Liver (tissue), 9 donors: ENCODE measurements around the gene KMT2E. TPM values are rescaled to one million over a fixed set of nuclear protein-coding genes. Genes with fewer than 3 reads are reported as not detected.

Source experiments
- DNase-seq: peaks from one replicate; pipeline ENCODE4 v3.0.0-alpha.2; 2017; ENCODE audit warnings: low spot score
- H3K27ac ChIP-seq, 2 donors: one replicate each; pipeline ENCODE4 v1.7.0; 2013; ENCODE audit warnings: inconsistent platforms in 2 of 2, low read length in 2 of 2, control low read depth in 1 of 2, low read depth in 1 of 2, mild to moderate bottlenecking in 1 of 2
- H3K27me3 ChIP-seq, 4 donors: one replicate each; pipeline versions ENCODE4 v1.6.1 to v1.7.0; 2013; ENCODE audit warnings: low read length in 3 of 4, inconsistent platforms in 1 of 4, mild to moderate bottlenecking in 1 of 4, moderate library complexity in 1 of 4; ENCODE audit not compliant: control insufficient read depth in 4 of 4, insufficient read depth in 4 of 4
- H3K36me3 ChIP-seq, 4 donors: one replicate each; pipeline versions ENCODE4 v1.6.1 to v1.7.0; 2013; ENCODE audit warnings: low read length in 3 of 4, mild to moderate bottlenecking in 3 of 4, low read depth in 1 of 4, moderate library complexity in 1 of 4; ENCODE audit not compliant: control insufficient read depth in 4 of 4, insufficient read depth in 3 of 4
- H3K4me1 ChIP-seq, 4 donors: one replicate each; pipeline versions ENCODE4 v1.6.1 to v1.7.0; 2013; ENCODE audit warnings: low read length in 3 of 4, mild to moderate bottlenecking in 3 of 4, moderate library complexity in 1 of 4; ENCODE audit not compliant: control insufficient read depth in 4 of 4, insufficient read depth in 4 of 4
- H3K4me3 ChIP-seq, 3 donors: one replicate each; pipeline versions ENCODE4 v1.6.1 to v1.7.0; 2013; ENCODE audit warnings: low read length in 3 of 3, control low read depth in 1 of 3, low read depth in 1 of 3, mild to moderate bottlenecking in 1 of 3
- H3K9ac ChIP-seq, 2 donors: one replicate each; pipeline ENCODE4 v1.7.0; 2013; ENCODE audit warnings: low read length in 2 of 2, mild to moderate bottlenecking in 2 of 2, moderate library complexity in 2 of 2, control low read depth in 1 of 2, low read depth in 1 of 2
- H3K9me3 ChIP-seq, 4 donors: one replicate each; pipeline versions ENCODE4 v1.6.1 to v1.7.0; 2013; ENCODE audit warnings: low read length in 3 of 4; ENCODE audit not compliant: control insufficient read depth in 4 of 4
- CTCF ChIP-seq: fragments of 150-350 bp; IDR thresholded peaks from 2 replicates; pipeline ENCODE4 v1.5.1; 2017; ENCODE audit warnings: improper control_type of control experiment, low read depth, low read length; ENCODE audit not compliant: missing input control
- EGR1 ChIP-seq, 2 donors: IDR thresholded peaks; 2 replicates each; pipeline ENCODE4 v1.6.1; 2016 to 2018; ENCODE audit warnings: antibody characterized with exemption in 2 of 2, low read depth in 2 of 2
- FOXA1 ChIP-seq: IDR thresholded peaks from 2 replicates; pipeline ENCODE4 v1.6.1; 2016; ENCODE audit warnings: antibody characterized with exemption
- FOXA2 ChIP-seq: IDR thresholded peaks from 2 replicates; pipeline ENCODE4 v1.6.1; 2016; ENCODE audit warnings: antibody characterized with exemption
- GABPA ChIP-seq, 2 donors: IDR thresholded peaks in 1 of 2; conservative IDR thresholded peaks in 1 of 2; 2 replicates each; pipeline ENCODE4 v1.6.1; 2016; ENCODE audit warnings: antibody characterized with exemption in 2 of 2, mild to moderate bottlenecking in 1 of 2, moderate library complexity in 1 of 2
- HNF4A ChIP-seq, 2 donors: conservative IDR thresholded peaks; 2 replicates each; pipeline ENCODE4 v1.6.1; 2016; ENCODE audit warnings: antibody characterized with exemption in 2 of 2, mild to moderate bottlenecking in 2 of 2
- HNF4G ChIP-seq: IDR thresholded peaks from 2 replicates; pipeline ENCODE4 v1.6.1; 2016; ENCODE audit warnings: antibody characterized with exemption
- JUND ChIP-seq, 2 donors: IDR thresholded peaks; 2 replicates each; pipeline ENCODE4 v1.6.1; 2016; ENCODE audit warnings: antibody characterized with exemption in 2 of 2
- MAX ChIP-seq: IDR thresholded peaks from 2 replicates; pipeline ENCODE4 v1.6.1; 2016; ENCODE audit warnings: antibody characterized with exemption
- NR2F2 ChIP-seq: IDR thresholded peaks from 2 replicates; pipeline ENCODE4 v1.6.1; 2016; ENCODE audit warnings: antibody characterized with exemption
- RAD21 ChIP-seq, 2 donors: IDR thresholded peaks; 2 replicates each; pipeline ENCODE4 v1.6.1; 2016; ENCODE audit warnings: antibody characterized with exemption in 2 of 2, mild to moderate bottlenecking in 2 of 2
- RXRA ChIP-seq, 2 donors: IDR thresholded peaks; 2 replicates each; pipeline ENCODE4 v1.6.1; 2017 to 2018; ENCODE audit warnings: antibody characterized with exemption in 2 of 2, mild to moderate bottlenecking in 1 of 2
- SP1 ChIP-seq: IDR thresholded peaks from 2 replicates; pipeline ENCODE4 v1.6.1; 2018; ENCODE audit warnings: antibody characterized with exemption, mild to moderate bottlenecking
- TAF1 ChIP-seq: conservative IDR thresholded peaks from 2 replicates; pipeline ENCODE4 v1.6.1; 2016; ENCODE audit warnings: antibody characterized with exemption, mild to moderate bottlenecking
- YY1 ChIP-seq: IDR thresholded peaks from 2 replicates; pipeline ENCODE4 v1.6.1; 2016; ENCODE audit warnings: antibody characterized with exemption, mild to moderate bottlenecking
- ZBTB33 ChIP-seq: IDR thresholded peaks from 2 replicates; pipeline ENCODE4 v1.6.1; 2016; ENCODE audit warnings: antibody characterized with exemption
- WGBS: extraction: QIAGEN DNeasy Blood & Tissue Kit; methylation state at CpG from one replicate; pipeline ENCODE4 v1.1.7; 2013; 5-methylcytosine and 5-hydroxymethylcytosine counted together
- polyA plus RNA-seq, 2 donors: library from polyadenylated mRNA; stranded (reverse) in 1 of 2; unstranded in 1 of 2; fragments of 200-250 nt in 1 of 2; fragments of >200 nt in 1 of 2; fragmentation: Nextera tagmentation in 1 of 2; extraction: Ambion mirVana in 1 of 2; gene quantifications; one replicate each; pipeline versions ENCODE4 v1.2.1 to v1.2.3, GENCODE V29; 2013 to 2015
- total RNA-seq, 2 donors: library from RNA; depleted of rRNA; stranded (reverse); fragments of >200 nt; gene quantifications; one replicate each; pipeline ENCODE4 v1.2.3, GENCODE V29; 2014
- TF ChIP-seq, protein P1 (sequence below): IDR thresholded peaks from 2 replicates; pipeline ENCODE4 v1.6.1; 2016; ENCODE audit warnings: antibody characterized with exemption
- donor health status: healthy.
- donor health status: healthy.
- donor health status: healthy.
- donor health status: healthy.
- donor health status: healthy.

Gene KMT2E
- total and polyA plus RNA-seq, 4 donors, result 7.1 to 55.6 (median 42.4) TPM

DNA sequence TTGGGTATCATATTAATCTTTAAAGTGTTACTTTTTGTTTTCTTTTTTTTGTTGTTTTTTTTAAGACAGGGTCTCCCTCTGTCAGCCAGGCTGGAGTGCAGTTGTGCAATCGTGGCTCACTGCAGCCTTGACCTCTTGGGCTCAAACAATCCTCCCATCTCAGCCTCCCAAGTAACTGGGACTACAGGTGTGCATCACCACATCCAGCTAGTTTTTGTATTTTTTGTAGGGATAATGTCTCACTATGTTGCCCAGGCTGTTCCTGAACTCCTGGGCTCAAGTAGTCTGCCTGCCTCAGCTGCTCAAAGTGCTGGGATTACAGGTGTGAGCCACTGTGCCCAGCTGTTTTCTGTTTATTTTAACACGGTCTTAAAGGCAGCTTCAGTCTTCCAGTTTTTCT is 23.3 kb downstream of the KMT2E start:
- Histone ChIP-seq H3K4me1 (peaks cover 4 to 27% (median 17%) of the 10 kb centered on the region in 4 donors), H3K27ac (no peak overlapping the region), H3K36me3 (peaks cover 0 to 6% (median 2%) of the 10 kb centered on the region in 4 donors), H3K9ac (no peak overlapping the region), H3K27me3 (no peaks in the 10 kb centered on the region), H3K9me3 (no peaks in the 10 kb centered on the region), H3K4me3 (no peak overlapping the region)
- WGBS, result 57% methylated on average over 2 of the region's 2 CpGs
- no peak for DNase-seq
- TF ChIP-seq NR2F2 (no peak), MAX (no peak), EGR1 (IDR thresholded peaks at IDR 0.05; ENCODE audit: low read depth in 2 of 2) (no peak), RAD21 (IDR thresholded peaks at IDR 0.05) (no peak), HNF4G (no peak), RXRA (IDR thresholded peaks at IDR 0.05) (no peak), YY1 (no peak), ZBTB33 (no peak), FOXA1 (no peak), CTCF (no peak), TAF1 (no peak), FOXA2 (no peak)

DNA sequence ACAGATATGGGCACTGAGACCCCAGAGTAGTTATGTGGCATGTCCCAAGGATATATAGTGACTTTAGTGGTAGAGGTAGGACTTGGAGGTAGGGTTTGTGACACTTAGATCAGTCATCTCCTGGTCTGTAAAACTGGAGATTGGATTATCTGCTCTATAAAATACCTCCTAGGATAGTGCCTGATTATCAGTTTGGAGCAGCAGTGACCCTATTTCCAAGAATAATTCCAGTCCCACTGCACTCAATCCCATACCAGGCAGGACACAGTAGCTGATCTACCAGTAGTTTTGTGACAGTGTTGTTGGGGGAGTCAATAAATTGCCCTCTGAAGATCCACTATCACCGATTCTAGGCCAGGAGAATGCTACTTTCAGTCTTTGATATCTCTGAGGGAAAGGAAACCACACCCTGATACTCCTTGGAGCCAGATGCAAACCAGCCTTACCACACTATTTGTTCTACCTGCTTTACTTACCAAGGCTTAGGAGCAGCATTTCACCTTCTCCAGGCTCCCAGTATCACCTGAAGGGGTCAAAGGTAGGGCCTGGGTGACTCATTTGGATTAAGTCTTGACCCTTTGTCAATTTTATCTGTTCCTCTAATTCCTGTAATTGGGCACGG is 30.6 kb downstream of the KMT2E start:
- peaks cover 0 to 15% (median 3%) of the 10 kb centered on the region in 4 donors for H3K36me3 ChIP-seq

DNA sequence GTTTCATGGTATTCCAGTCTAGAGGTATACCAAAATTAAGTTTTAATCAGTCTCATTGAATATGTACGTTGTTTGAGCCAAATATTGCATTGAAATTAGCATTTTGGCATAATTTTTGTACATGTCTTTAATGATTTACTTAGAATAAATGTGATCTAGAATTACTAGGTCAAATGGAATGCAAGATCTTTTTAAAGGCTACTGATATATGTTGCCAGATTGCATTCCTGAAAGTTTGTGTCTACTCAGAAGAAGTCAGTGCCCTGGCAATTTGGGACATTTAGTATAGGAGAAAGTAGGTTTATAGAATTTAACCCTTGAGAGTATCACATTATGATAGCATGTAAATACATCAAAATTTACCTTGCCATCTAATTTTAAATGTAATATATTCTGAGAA is 32.4 kb downstream of the KMT2E start:
- no peak for DNase-seq
- Histone ChIP-seq H3K4me1 (peaks cover 3 to 13% (median 8%) of the 10 kb centered on the region in 4 donors), H3K36me3 (peaks cover 0 to 15% (median 3%) of the 10 kb centered on the region in 4 donors), H3K27me3 (no peaks in the 10 kb centered on the region), H3K27ac (no peak overlapping the region), H3K9ac (no peak overlapping the region), H3K9me3 (no peaks in the 10 kb centered on the region), H3K4me3 (no peak overlapping the region)
- 44% methylated on average over 1 of the region's 1 CpG for WGBS
- no peak for TF ChIP-seq GABPA (IDR thresholded peaks at IDR 0.05 in 1 of 2, conservative IDR thresholded peaks at IDR 0.05 in 1 of 2)
- no peak for TF ChIP-seq RAD21 (IDR thresholded peaks at IDR 0.05)
- TF ChIP-seq HNF4A (conservative IDR thresholded peaks at IDR 0.05), result no peak
- TF ChIP-seq RXRA (IDR thresholded peaks at IDR 0.05), result no peak
- TF ChIP-seq NR2F2, result no peak
- no peak for TF ChIP-seq HNF4G
- TF ChIP-seq YY1, result no peak
- TF ChIP-seq TAF1, result no peak
- TF ChIP-seq ZBTB33, result no peak
- TF ChIP-seq EGR1 (IDR thresholded peaks at IDR 0.05; ENCODE audit: low read depth in 2 of 2), result no peak
- no peak for TF ChIP-seq SP1
- no peak for TF ChIP-seq MAX
- no peak for TF ChIP-seq CTCF
- no peak for TF ChIP-seq JUND (IDR thresholded peaks at IDR 0.05)
- TF ChIP-seq, protein P1, sequence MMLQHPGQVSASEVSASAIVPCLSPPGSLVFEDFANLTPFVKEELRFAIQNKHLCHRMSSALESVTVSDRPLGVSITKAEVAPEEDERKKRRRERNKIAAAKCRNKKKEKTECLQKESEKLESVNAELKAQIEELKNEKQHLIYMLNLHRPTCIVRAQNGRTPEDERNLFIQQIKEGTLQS, result no peak
- no peak for TF ChIP-seq FOXA2
- no peak for TF ChIP-seq FOXA1

More for the DNA sequence above, 30.6 kb downstream of the KMT2E start:
- TF ChIP-seq JUND (IDR thresholded peaks at IDR 0.05) (no peak), NR2F2 (no peak), RAD21 (IDR thresholded peaks at IDR 0.05) (no peak), TAF1 (no peak)
- Histone ChIP-seq H3K27me3 (no peaks in the 10 kb centered on the region), H3K4me3 (no peak overlapping the region), H3K27ac (no peak overlapping the region), H3K9me3 (no peaks in the 10 kb centered on the region), H3K9ac (no peak overlapping the region), H3K4me1 (peaks cover 5 to 20% (median 11%) of the 10 kb centered on the region in 4 donors)
- DNase-seq, result no peak
- WGBS, result 85% methylated on average over 2 of the region's 2 CpGs
